Measurements from ENCODE around the gene SMCO1. TPM values are rescaled to one million over a fixed set of nuclear protein-coding genes. Genes with fewer than 3 reads are reported as not detected.

SMCO1 gene
- polyA plus RNA-seq, 3 donors: not detected

GRCh38 chr3:196517919-196518318 lies 2.8 kb upstream of the SMCO1 start:
- Mint-ChIP-seq H3K4me3 (no peak overlapping the region), H3K4me1 (no peaks in the 10 kb centered on the region), H3K9me3 (peaks cover 37 to 76% (median 66%) of the 10 kb centered on the region in 7 donors), H3K27me3 (ENCODE audit: low read depth in 3 of 3) (peaks cover 0 to 1% (median 0%) of the 10 kb centered on the region in 3 donors), H3K36me3 (no peaks in the 10 kb centered on the region), H3K27ac (no peak overlapping the region)
- no peak overlapping the region for H2AFZ ChIP-seq (ENCODE audit: insufficient read depth, low read depth, low read length, poor library complexity, severe bottlenecking)
- no peaks in the 10 kb centered on the region for H3K36me3 ChIP-seq (replicated peaks in 1 of 2; ENCODE audit: control insufficient read depth in 1 of 2, insufficient read depth in 2 of 2, low read length in 2 of 2)
- H3K4me3 ChIP-seq (replicated peaks in 1 of 3; ENCODE audit: low read depth in 2 of 3, low read length in 3 of 3): no peak overlapping the region
- no peak overlapping the region for H3K4me2 ChIP-seq (replicated peaks; ENCODE audit: extremely low read depth, low read length, poor library complexity, severe bottlenecking)
- no peak for DNase-seq
- no CpG with 5 or more reads among the region's 2 CpGs for WGBS (ENCODE audit: insufficient coverage)
- TF ChIP-seq, protein P1, sequence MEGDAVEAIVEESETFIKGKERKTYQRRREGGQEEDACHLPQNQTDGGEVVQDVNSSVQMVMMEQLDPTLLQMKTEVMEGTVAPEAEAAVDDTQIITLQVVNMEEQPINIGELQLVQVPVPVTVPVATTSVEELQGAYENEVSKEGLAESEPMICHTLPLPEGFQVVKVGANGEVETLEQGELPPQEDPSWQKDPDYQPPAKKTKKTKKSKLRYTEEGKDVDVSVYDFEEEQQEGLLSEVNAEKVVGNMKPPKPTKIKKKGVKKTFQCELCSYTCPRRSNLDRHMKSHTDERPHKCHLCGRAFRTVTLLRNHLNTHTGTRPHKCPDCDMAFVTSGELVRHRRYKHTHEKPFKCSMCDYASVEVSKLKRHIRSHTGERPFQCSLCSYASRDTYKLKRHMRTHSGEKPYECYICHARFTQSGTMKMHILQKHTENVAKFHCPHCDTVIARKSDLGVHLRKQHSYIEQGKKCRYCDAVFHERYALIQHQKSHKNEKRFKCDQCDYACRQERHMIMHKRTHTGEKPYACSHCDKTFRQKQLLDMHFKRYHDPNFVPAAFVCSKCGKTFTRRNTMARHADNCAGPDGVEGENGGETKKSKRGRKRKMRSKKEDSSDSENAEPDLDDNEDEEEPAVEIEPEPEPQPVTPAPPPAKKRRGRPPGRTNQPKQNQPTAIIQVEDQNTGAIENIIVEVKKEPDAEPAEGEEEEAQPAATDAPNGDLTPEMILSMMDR (IDR thresholded peaks at IDR 0.05): no peak
- no peaks in the 10 kb centered on the region for H3K4me1 ChIP-seq (ENCODE audit: control insufficient read depth in 1 of 2, insufficient read depth in 2 of 2, low read length in 2 of 2)
- H4K20me1 ChIP-seq (ENCODE audit: insufficient read depth, low read length): no peaks in the 10 kb centered on the region
- no peaks in the 10 kb centered on the region for H3K79me2 ChIP-seq (ENCODE audit: insufficient read depth, low read length)
- no peak overlapping the region for H3K27ac ChIP-seq (ENCODE audit: low read depth in 1 of 2, low read length in 2 of 2)
- intact Hi-C loops (cut with micrococcal nuclease): loop anchor here in 1 of 2 donors (5.0 kb wide), 1 partner anchor 266 kb away; no protein-coding TSS in a partner anchor
- no peaks in the 10 kb centered on the region for H3K27me3 ChIP-seq (ENCODE audit: control insufficient read depth in 2 of 2, insufficient read depth in 2 of 2, low read length in 2 of 2)
- peaks cover 53 to 60% of the 10 kb centered on the region in 2 donors for H3K9me3 ChIP-seq (replicated peaks in 1 of 2; ENCODE audit: control insufficient read depth in 1 of 2, insufficient read depth in 1 of 2, low read length in 2 of 2)
- no peak overlapping the region for H3K9ac ChIP-seq (ENCODE audit: insufficient read depth, low read length, poor library complexity, severe bottlenecking)

DNA sequence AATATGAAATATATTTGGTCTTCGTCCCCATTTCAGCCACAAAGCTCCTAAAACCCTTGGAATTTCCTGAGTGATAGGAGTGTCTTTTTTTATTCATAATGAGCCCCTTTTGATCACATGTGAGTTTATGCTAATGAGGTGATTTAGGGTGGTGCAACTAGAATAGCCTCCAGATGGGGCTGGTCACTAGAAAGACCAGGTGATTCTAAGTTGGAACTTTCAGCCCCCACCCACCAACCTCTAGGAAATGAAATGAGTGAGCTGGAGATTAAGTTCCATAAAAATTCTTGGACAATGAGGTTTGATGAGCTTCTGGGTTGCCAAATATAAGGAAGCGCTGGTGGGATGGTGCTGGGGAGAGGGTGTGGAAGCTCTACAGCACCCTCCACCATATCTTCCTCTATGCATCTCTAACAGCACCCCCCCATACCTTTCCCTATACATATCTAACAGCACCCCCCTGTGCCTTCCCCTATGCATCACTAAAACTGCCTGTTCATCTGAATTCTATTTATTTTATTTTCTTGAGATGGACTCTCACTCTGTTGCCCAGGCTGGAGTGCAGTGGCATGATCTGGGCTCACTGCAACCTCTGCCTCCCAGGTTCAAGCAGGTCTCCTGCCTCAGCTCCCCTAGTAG lies 2.1 kb upstream of the SMCO1 start:
- Mint-ChIP-seq H3K27ac (no peak overlapping the region), H3K9me3 (peaks cover 37 to 74% (median 60%) of the 10 kb centered on the region in 7 donors), H3K4me1 (no peaks in the 10 kb centered on the region), H3K36me3 (no peaks in the 10 kb centered on the region), H3K4me3 (no peak overlapping the region), H3K27me3 (ENCODE audit: low read depth in 3 of 3) (peaks cover 0 to 1% (median 1%) of the 10 kb centered on the region in 3 donors)
- Histone ChIP-seq H3K9me3 (replicated peaks in 1 of 2; ENCODE audit: control insufficient read depth in 1 of 2, insufficient read depth in 1 of 2, low read length in 2 of 2) (peaks cover 51 to 54% of the 10 kb centered on the region in 2 donors), H3K27me3 (ENCODE audit: control insufficient read depth in 2 of 2, insufficient read depth in 2 of 2, low read length in 2 of 2) (no peaks in the 10 kb centered on the region), H3K36me3 (replicated peaks in 1 of 2; ENCODE audit: control insufficient read depth in 1 of 2, insufficient read depth in 2 of 2, low read length in 2 of 2) (no peaks in the 10 kb centered on the region), H3K79me2 (ENCODE audit: insufficient read depth, low read length) (no peaks in the 10 kb centered on the region), H3K9ac (ENCODE audit: insufficient read depth, low read length, poor library complexity, severe bottlenecking) (no peak overlapping the region), H4K20me1 (ENCODE audit: insufficient read depth, low read length) (no peaks in the 10 kb centered on the region), H3K27ac (ENCODE audit: low read depth in 1 of 2, low read length in 2 of 2) (no peak overlapping the region), H3K4me3 (replicated peaks in 1 of 3; ENCODE audit: low read depth in 2 of 3, low read length in 3 of 3) (no peak overlapping the region), H3K4me1 (ENCODE audit: control insufficient read depth in 1 of 2, insufficient read depth in 2 of 2, low read length in 2 of 2) (no peaks in the 10 kb centered on the region), H3K4me2 (replicated peaks; ENCODE audit: extremely low read depth, low read length, poor library complexity, severe bottlenecking) (no peak overlapping the region), H2AFZ (ENCODE audit: insufficient read depth, low read depth, low read length, poor library complexity, severe bottlenecking) (no peak overlapping the region)
- no peak for DNase-seq
- TF ChIP-seq, protein P1 (IDR thresholded peaks at IDR 0.05): no peak
- intact Hi-C loops (cut with micrococcal nuclease): loop anchor here in 1 of 2 donors (5.0 kb wide), 1 partner anchor 265 kb away; no protein-coding TSS in a partner anchor
- no CpG with 5 or more reads among the region's 2 CpGs for WGBS (ENCODE audit: insufficient coverage)
